ENCODE data around the gene NKX2-8.

DNA sequence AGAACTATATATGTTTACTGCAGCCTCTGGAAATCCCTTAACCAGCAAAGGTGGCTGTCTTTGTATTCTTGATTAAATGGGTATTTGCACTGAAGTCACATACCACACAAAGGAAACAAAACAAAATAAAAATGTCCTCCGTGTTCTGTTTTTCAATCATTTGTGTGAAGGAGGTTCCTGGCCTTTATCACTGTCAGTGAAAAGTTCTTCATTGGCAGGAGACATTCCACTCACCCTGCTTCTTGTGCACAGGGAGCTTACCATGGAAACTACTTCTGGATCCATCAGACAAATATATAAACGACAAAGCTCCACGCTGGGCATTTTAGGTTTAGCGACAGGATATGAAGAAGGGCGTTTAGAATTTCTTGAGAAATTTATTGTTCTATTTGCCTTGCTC is 5.7 kb upstream of the NKX2-8 start:
- TF ChIP-seq, protein P1, sequence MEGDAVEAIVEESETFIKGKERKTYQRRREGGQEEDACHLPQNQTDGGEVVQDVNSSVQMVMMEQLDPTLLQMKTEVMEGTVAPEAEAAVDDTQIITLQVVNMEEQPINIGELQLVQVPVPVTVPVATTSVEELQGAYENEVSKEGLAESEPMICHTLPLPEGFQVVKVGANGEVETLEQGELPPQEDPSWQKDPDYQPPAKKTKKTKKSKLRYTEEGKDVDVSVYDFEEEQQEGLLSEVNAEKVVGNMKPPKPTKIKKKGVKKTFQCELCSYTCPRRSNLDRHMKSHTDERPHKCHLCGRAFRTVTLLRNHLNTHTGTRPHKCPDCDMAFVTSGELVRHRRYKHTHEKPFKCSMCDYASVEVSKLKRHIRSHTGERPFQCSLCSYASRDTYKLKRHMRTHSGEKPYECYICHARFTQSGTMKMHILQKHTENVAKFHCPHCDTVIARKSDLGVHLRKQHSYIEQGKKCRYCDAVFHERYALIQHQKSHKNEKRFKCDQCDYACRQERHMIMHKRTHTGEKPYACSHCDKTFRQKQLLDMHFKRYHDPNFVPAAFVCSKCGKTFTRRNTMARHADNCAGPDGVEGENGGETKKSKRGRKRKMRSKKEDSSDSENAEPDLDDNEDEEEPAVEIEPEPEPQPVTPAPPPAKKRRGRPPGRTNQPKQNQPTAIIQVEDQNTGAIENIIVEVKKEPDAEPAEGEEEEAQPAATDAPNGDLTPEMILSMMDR (IDR thresholded peaks at IDR 0.05): no peak
- TF ChIP-seq POLR2A (IDR thresholded peaks at IDR 0.05): no peak

All from stomach (tissue), 4 donors.